Stimulated activated CD8-positive, alpha-beta memory T cell treated with anti-CD3 and anti-CD28 coated beads, Interleukin-15, amount 100 ng/mL, for 4 hours (primary cell): ENCODE results near the gene DMBX1.

Experiments used
- DNase-seq, 2 donors: peaks; one replicate each; pipeline ENCODE4 v3.0.0-alpha.2; 2020; ENCODE audit warnings: low read depth in 2 of 2

DMBX1 gene

GRCh38 chr1:46459315-46459714 is 30.3 kb upstream of the DMBX1 start:
- DNase-seq: no peak

GRCh38 chr1:46461017-46461808 is 28.4 kb upstream of the DMBX1 start:
- no peak for DNase-seq

GRCh38 chr1:46461809-46462448 is 27.7 kb upstream of the DMBX1 start:
- no peak for DNase-seq

GRCh38 chr1:46464013-46464548 is 25.6 kb upstream of the DMBX1 start:
- no peak for DNase-seq

GRCh38 chr1:46464915-46465314 is 24.7 kb upstream of the DMBX1 start:
- DNase-seq: no peak

- DNase-seq: no peak
Measured at GRCh38 chr1:46465981-46466476, 23.6 kb upstream of the DMBX1 start.

GRCh38 chr1:46466477-46467182 is 23.0 kb upstream of the DMBX1 start:
- DNase-seq: no peak

GRCh38 chr1:46467183-46467504 is 22.5 kb upstream of the DMBX1 start:
- DNase-seq: no peak

GRCh38 chr1:46469881-46470280 is 19.8 kb upstream of the DMBX1 start:
- no peak for DNase-seq

GRCh38 chr1:46471848-46472492 is 17.7 kb upstream of the DMBX1 start:
- DNase-seq: no peak

GRCh38 chr1:46472498-46473181 is 17.0 kb upstream of the DMBX1 start:
- no peak for DNase-seq

- DNase-seq: no peak
Measured at GRCh38 chr1:46473991-46474390, 15.6 kb upstream of the DMBX1 start.

- DNase-seq: no peak
Measured at GRCh38 chr1:46474570-46474969, 15.1 kb upstream of the DMBX1 start.

GRCh38 chr1:46476673-46477072 is 13.0 kb upstream of the DMBX1 start:
- no peak for DNase-seq

GRCh38 chr1:46477153-46477929 is 12.3 kb upstream of the DMBX1 start:
- peak; percentile 44 to 46 for DNase-seq

GRCh38 chr1:46478721-46479485 is 10.7 kb upstream of the DMBX1 start:
- DNase-seq: no peak

- DNase-seq: no peak
Measured at GRCh38 chr1:46479744-46480350, 9.8 kb upstream of the DMBX1 start.

GRCh38 chr1:46480959-46481646 is 8.5 kb upstream of the DMBX1 start:
- no peak for DNase-seq

- no peak for DNase-seq
Measured at GRCh38 chr1:46481961-46482360, 7.7 kb upstream of the DMBX1 start.
